Esophagus squamous epithelium (tissue), 4 donors: ENCODE results near the gene MID1IP1.

Experiments
- CTCF ChIP-seq, 6 experiments: fragments of 450-650 bp in 4 of 6; fragments of 200-600 bp in 2 of 6; sonication (generic) in 2 of 6; IDR thresholded peaks; one replicate each; pipeline ENCODE4 v1.5.1; 2016 to 2019; ENCODE audit warnings: antibody characterized with exemption in 6 of 6, mild to moderate bottlenecking in 4 of 6, moderate library complexity in 4 of 6
- POLR2A ChIP-seq, 4 donors: fragments of 450-650 bp; IDR thresholded peaks; one replicate each; pipeline ENCODE4 v1.6.1; 2017; ENCODE audit warnings: antibody characterized with exemption in 4 of 4, mild to moderate bottlenecking in 4 of 4, moderate library complexity in 3 of 4

DNA sequence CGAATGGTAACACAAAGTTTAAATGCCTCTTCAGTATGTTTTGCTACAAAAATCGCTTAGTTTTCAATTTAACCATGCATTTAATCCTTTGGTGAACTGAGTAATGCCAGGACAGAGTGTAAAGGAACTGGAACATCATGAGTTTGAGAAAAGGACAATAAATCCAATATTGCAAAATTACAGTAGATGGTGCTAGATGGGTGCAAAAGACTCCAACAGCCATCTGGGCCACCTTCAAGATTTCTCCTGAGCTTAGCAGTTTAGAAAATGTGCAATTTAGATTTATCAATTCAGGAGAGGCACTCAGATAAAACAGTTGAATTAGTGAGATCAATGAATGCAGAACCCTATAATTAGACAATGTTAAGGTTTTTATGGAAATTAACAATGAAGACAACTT, 33.2 kb upstream of the MID1IP1 start:
- TF ChIP-seq CTCF (IDR thresholded peaks at IDR 0.05): peak in 5 of 6 experiments; percentile 13 to 46 (median 28)
- TF ChIP-seq POLR2A (IDR thresholded peaks at IDR 0.05): no peak
